Hepatocyte (in vitro differentiated cells): ENCODE results near the gene SIL1. TPM values are rescaled to one million over a fixed set of nuclear protein-coding genes. Genes with fewer than 3 reads are reported as not detected.

Experiments used
- DNase-seq: peaks from one replicate; pipeline ENCODE4 v3.0.0-alpha.2; 2016; ENCODE audit warnings: low spot score
- H2AFZ ChIP-seq: fragments of 200-600 bp; sonication (generic); 2 replicates; pipeline ENCODE4 v1.6.0; 2016; ENCODE audit warnings: antibody characterized with exemption, mild to moderate bottlenecking
- H3K27ac ChIP-seq: fragments of 200-600 bp; sonication (generic); 2 replicates; pipeline ENCODE4 v1.5.1; 2016; ENCODE audit warnings: mild to moderate bottlenecking
- H3K27me3 ChIP-seq: fragments of 200-600 bp; sonication (generic); 2 replicates; pipeline ENCODE4 v1.6.1; 2016
- H3K36me3 ChIP-seq: fragments of 200-600 bp; sonication (generic); replicated peaks from 2 replicates; pipeline ENCODE4 v1.5.1; 2016; ENCODE audit warnings: low read depth; ENCODE audit not compliant: insufficient read depth
- H3K4me1 ChIP-seq: fragments of 200-600 bp; sonication (generic); 2 replicates; pipeline ENCODE4 v1.5.1; 2016; ENCODE audit warnings: mild to moderate bottlenecking, moderate library complexity; ENCODE audit not compliant: insufficient read depth
- H3K4me2 ChIP-seq: fragments of 200-600 bp; sonication (generic); 2 replicates; pipeline ENCODE4 v1.6.0; 2016
- H3K4me3 ChIP-seq: fragments of 200-600 bp; sonication (generic); 2 replicates; pipeline ENCODE4 v1.5.1; 2016; ENCODE audit warnings: mild to moderate bottlenecking
- H3K79me2 ChIP-seq: fragments of 200-600 bp; sonication (generic); 2 replicates; pipeline ENCODE4 v1.6.0; 2017; ENCODE audit warnings: mild to moderate bottlenecking
- H3K9me2 ChIP-seq: fragments of 200-600 bp; sonication (generic); replicated peaks from 2 replicates; pipeline ENCODE4 v1.6.0; 2017; ENCODE audit warnings: mild to moderate bottlenecking; ENCODE audit not compliant: insufficient read depth
- H3K9me3 ChIP-seq: fragments of 200-600 bp; sonication (generic); 2 replicates; pipeline ENCODE4 v1.5.1; 2016; ENCODE audit warnings: low read depth, mild to moderate bottlenecking
- H4K20me1 ChIP-seq: fragments of 200-600 bp; sonication (generic); 2 replicates; pipeline ENCODE4 v1.6.0; 2016; ENCODE audit warnings: mild to moderate bottlenecking; ENCODE audit not compliant: insufficient read depth, poor library complexity, severe bottlenecking
- EZH2 ChIP-seq: fragments of 200-600 bp; sonication (generic); IDR thresholded peaks from 2 replicates; pipeline ENCODE4 v1.6.1; 2016; ENCODE audit warnings: antibody characterized with exemption, mild to moderate bottlenecking, borderline replicate concordance
- EZH2phosphoT487 ChIP-seq: fragments of 200-600 bp; sonication (generic); IDR thresholded peaks from one replicate; pipeline ENCODE4 v1.6.1; 2018; ENCODE audit warnings: antibody characterized with exemption, mild to moderate bottlenecking, low read depth, moderate library complexity; ENCODE audit not compliant: unreplicated experiment, severe bottlenecking
- WGBS: methylation state at CpG from one replicate; pipeline ENCODE4 v1.1.6; 2016; ENCODE audit warnings: low lambda C conversion rate; ENCODE audit errors: missing lambda C conversion rate; 5-methylcytosine and 5-hydroxymethylcytosine counted together
- polyA plus RNA-seq: library from polyadenylated mRNA; unstranded; fragments of >200 nt; fragmentation: Nextera tagmentation; extraction: Ambion mirVana; gene quantifications from 2 replicates; pipeline ENCODE4 v1.2.1, GENCODE V29; 2016
- total RNA-seq: library from RNA; depleted of rRNA; stranded (reverse); fragments of >200 nt; gene quantifications from 2 replicates; pipeline ENCODE4 v1.2.3, GENCODE V29; 2014
- TF ChIP-seq, protein P1 (sequence below): fragments of 200-600 bp; sonication (generic); IDR thresholded peaks from 2 replicates; pipeline ENCODE4 v1.5.1; 2016; ENCODE audit warnings: antibody characterized with exemption, mild to moderate bottlenecking; ENCODE audit not compliant: poor library complexity

SIL1 gene
- total and polyA plus RNA-seq, 2 experiments from 2014 or later = 82.0 to 176 TPM

DNA sequence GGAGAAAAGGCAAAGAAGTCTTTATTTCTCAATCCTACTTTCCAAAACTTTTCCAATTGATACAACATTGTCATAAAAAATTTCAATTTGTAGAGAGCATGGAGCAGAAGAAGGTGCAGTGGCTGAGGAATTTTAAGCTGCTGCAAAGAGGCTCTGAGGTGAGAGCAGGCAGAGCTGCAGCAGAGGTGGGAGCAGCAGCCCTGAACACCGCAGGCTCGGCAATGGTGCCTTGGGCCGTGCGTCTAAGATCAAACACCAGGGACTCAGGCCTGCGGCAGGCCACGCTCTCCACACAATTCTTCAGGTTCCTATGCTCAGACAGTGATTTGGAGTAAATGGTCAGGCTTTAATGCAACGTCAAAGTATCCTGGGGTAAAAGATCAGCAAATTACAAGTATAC, 46.3 kb downstream of the SIL1 start:
- H3K79me2 ChIP-seq = peaks cover 53% of the 10 kb centered on the region
- H3K27ac ChIP-seq = no peak overlapping the region
- no peaks in the 10 kb centered on the region for H4K20me1 ChIP-seq
- H3K4me3 ChIP-seq = no peak overlapping the region
- WGBS = 70% methylated on average over 7 of the region's 7 CpGs
- TF ChIP-seq EZH2phosphoT487 (no peak), EZH2 (no peak)
- TF ChIP-seq, protein P1, sequence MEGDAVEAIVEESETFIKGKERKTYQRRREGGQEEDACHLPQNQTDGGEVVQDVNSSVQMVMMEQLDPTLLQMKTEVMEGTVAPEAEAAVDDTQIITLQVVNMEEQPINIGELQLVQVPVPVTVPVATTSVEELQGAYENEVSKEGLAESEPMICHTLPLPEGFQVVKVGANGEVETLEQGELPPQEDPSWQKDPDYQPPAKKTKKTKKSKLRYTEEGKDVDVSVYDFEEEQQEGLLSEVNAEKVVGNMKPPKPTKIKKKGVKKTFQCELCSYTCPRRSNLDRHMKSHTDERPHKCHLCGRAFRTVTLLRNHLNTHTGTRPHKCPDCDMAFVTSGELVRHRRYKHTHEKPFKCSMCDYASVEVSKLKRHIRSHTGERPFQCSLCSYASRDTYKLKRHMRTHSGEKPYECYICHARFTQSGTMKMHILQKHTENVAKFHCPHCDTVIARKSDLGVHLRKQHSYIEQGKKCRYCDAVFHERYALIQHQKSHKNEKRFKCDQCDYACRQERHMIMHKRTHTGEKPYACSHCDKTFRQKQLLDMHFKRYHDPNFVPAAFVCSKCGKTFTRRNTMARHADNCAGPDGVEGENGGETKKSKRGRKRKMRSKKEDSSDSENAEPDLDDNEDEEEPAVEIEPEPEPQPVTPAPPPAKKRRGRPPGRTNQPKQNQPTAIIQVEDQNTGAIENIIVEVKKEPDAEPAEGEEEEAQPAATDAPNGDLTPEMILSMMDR = no peak
- H3K9me2 ChIP-seq = no peaks in the 10 kb centered on the region
- no peak overlapping the region for H2AFZ ChIP-seq
- no peaks in the 10 kb centered on the region for H3K27me3 ChIP-seq
- no peaks in the 10 kb centered on the region for H3K36me3 ChIP-seq
- no peaks in the 10 kb centered on the region for H3K9me3 ChIP-seq
- no peak for DNase-seq
- no peak overlapping the region for H3K4me2 ChIP-seq
- H3K4me1 ChIP-seq = peaks cover 26% of the 10 kb centered on the region

- Histone ChIP-seq H3K27ac (peak overlapping the region; percentile 12), H3K4me2 (peak overlapping the region; percentile 3), H3K36me3 (no peaks in the 10 kb centered on the region), H2AFZ (no peak overlapping the region), H3K4me3 (no peak overlapping the region), H3K9me2 (no peaks in the 10 kb centered on the region), H4K20me1 (no peaks in the 10 kb centered on the region), H3K79me2 (peaks cover 54% of the 10 kb centered on the region), H3K27me3 (no peaks in the 10 kb centered on the region), H3K9me3 (no peaks in the 10 kb centered on the region), H3K4me1 (peaks cover 26% of the 10 kb centered on the region)
- no peak for DNase-seq
- TF ChIP-seq, protein P1 = no peak
- no peak for TF ChIP-seq EZH2phosphoT487
- TF ChIP-seq EZH2 = no peak
- 85% methylated on average over 9 of the region's 9 CpGs for WGBS
Measured at GRCh38 chr5:139150367-139150999, 47.7 kb downstream of the SIL1 start.

DNA sequence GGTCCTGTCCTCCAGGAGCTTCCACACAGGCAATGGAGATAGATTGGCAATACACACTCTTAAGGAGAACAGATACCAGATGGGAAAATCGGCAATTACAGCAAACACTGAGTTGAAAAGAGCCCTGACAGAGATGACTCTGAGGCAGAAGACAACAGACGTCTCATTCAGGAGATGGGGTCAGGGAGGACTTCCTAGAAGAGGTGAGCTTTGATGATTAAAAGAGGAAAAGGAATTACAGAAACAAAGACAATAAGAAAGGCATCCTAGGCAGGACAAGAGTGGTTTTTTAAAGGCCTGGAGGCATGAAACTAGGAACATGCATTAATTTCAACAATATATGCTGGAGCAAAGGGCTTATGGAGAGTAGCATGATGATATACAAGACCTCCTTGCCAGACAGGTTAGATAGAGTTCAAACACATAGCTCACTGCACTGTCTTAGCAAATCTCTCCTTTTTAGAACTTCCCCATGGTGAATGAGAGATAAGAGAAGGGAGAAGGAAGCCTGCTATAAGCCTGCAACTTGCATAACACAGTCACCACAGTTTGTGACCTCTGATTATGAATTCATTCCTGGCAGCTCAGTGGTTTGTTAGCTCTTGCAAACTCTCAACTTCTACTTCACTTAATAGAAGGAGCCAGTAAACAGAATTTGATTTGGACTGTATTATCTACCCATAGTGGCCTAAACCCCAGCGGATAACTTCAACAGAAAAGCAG, 48.5 kb downstream of the SIL1 start:
- Histone ChIP-seq H3K27ac (peak overlapping the region; percentile 12), H3K4me2 (peak overlapping the region; percentile 3), H3K36me3 (no peaks in the 10 kb centered on the region), H3K27me3 (no peaks in the 10 kb centered on the region), H3K79me2 (peaks cover 54% of the 10 kb centered on the region), H2AFZ (no peak overlapping the region), H3K9me2 (no peaks in the 10 kb centered on the region), H3K4me3 (no peak overlapping the region), H3K9me3 (no peaks in the 10 kb centered on the region), H4K20me1 (no peaks in the 10 kb centered on the region), H3K4me1 (peaks cover 26% of the 10 kb centered on the region)
- TF ChIP-seq EZH2 = no peak
- no peak for TF ChIP-seq EZH2phosphoT487
- TF ChIP-seq, protein P1 = no peak
- WGBS = 53% methylated on average over 3 of the region's 3 CpGs
- DNase-seq = no peak
